Fibroblast of lung (primary cell): Measurements from ENCODE around the gene FMO5.

Experiments used
- CTCF ChIP-seq, 2 donors: IDR thresholded peaks in 1 of 2; conservative IDR thresholded peaks in 1 of 2; 1 replicate in 1 of 2; 2 replicates in 1 of 2; pipeline ENCODE4 v1.5.1; 2011 to 2012; ENCODE audit warnings: low read length in 2 of 2, control low read depth in 1 of 2, inconsistent platforms in 1 of 2, low read depth in 1 of 2, mild to moderate bottlenecking in 1 of 2
- EZH2 ChIP-seq: IDR thresholded peaks from 2 replicates; pipeline ENCODE4 v1.5.1; 2012; ENCODE audit warnings: low read length, control low read depth, mild to moderate bottlenecking; ENCODE audit errors: missing control alignments

GRCh38 chr1:147152772-147153171 is 72.4 kb downstream of the FMO5 start:
- TF ChIP-seq CTCF (conservative IDR thresholded peaks at IDR 0.05 in 1 of 2, IDR thresholded peaks at IDR 0.05 in 1 of 2; ENCODE audit: low read depth in 1 of 2, low read length in 2 of 2) (no peak), EZH2 (no peak)
